ENCODE data around the gene SPO11. TPM values are rescaled to one million over a fixed set of nuclear protein-coding genes. Genes with fewer than 3 reads are reported as not detected.
A peak's percentile ranks its signal among the peaks of the same experiment; 100 is the strongest.

The SPO11 gene
- total and polyA plus RNA-seq, 2 of the 13 experiments (the other 11 are each of a cell fraction or from before 2014, with no cell fraction given): not detected

- TF ChIP-seq PAX8 (CRISPR knock-in tag; IDR thresholded peaks at IDR 0.05; ENCODE audit: borderline replicate concordance) (no peak), ZNF468 (CRISPR knock-in tag; IDR thresholded peaks at IDR 0.05) (no peak), ZNF558 (CRISPR knock-in tag; IDR thresholded peaks at IDR 0.05; ENCODE audit: borderline replicate concordance) (no peak), ZNF639 (CRISPR knock-in tag; conservative IDR thresholded peaks at IDR 0.05) (no peak), TIGD3 (CRISPR knock-in tag; IDR thresholded peaks at IDR 0.05; ENCODE audit: borderline replicate concordance) (no peak), ZNF609 (CRISPR knock-in tag; IDR thresholded peaks at IDR 0.05; ENCODE audit: borderline replicate concordance) (no peak), BCLAF1 (IDR thresholded peaks at IDR 0.05) (no peak), ARNTL (CRISPR knock-in tag; IDR thresholded peaks at IDR 0.05) (no peak), SOX6 (IDR thresholded peaks at IDR 0.05) (no peak), SOX6 (CRISPR knock-in tag; IDR thresholded peaks at IDR 0.05) (no peak)
- Histone ChIP-seq H3K27ac (ENCODE audit: extremely low read length, insufficient read depth, low read length) (no peak overlapping the region), H3K27me3 (ENCODE audit: control insufficient read depth in 1 of 2, insufficient read depth in 2 of 2, low read length in 2 of 2) (no peaks in the 10 kb centered on the region), H3K9me3 (ENCODE audit: low read length) (no peaks in the 10 kb centered on the region), H4K20me1 (ENCODE audit: insufficient read depth, low read length) (peaks cover 10% of the 10 kb centered on the region; the same call in 1 of the 2 replicates), H3K9ac (ENCODE audit: insufficient read depth, low read depth, low read length) (no peak overlapping the region), H3K4me3 (replicated peaks in 1 of 3; ENCODE audit: insufficient read depth in 1 of 3, low read depth in 2 of 3, low read length in 3 of 3) (no peak overlapping the region), H2AFZ (ENCODE audit: low read length) (no peak overlapping the region), H3K4me1 (ENCODE audit: insufficient read depth, low read length) (no peaks in the 10 kb centered on the region), H3K4me2 (ENCODE audit: low read depth, low read length) (no peak overlapping the region), H3K36me3 (replicated peaks in 1 of 2; ENCODE audit: control insufficient read depth in 1 of 2, insufficient read depth in 2 of 2, low read length in 2 of 2) (peaks cover 22 to 28% of the 10 kb centered on the region in 2 experiments), H3K79me2 (ENCODE audit: insufficient read depth, low read length) (peaks cover 4% of the 10 kb centered on the region)
- ATAC-seq: no peak
- CTCF ChIA-PET (ENCODE audit: low intra/inter-chr PET ratio, low total read pairs): no interaction called here
- no TSS peak for BruUV-seq (replicated peaks)
- in situ Hi-C loops (cut with HindIII; ENCODE audit: extremely low pct_ligation_motif_present, low pct_unique_long_range_greater_than_20kb): no loop called here
- intact Hi-C loops (cut with micrococcal nuclease; ENCODE audit: unreplicated experiment): no loop called here
- peak; percentile 8 for FAIRE-seq
- WGBS (ENCODE audit: low lambda C conversion rate): 94% methylated on average over 6 of the region's 6 CpGs
- no peak for DNase-seq (ENCODE audit: low spot score)
- POLR2A ChIA-PET: no interaction called here
These were observed 31.9 kb downstream of the SPO11 start for GRCh38 chr20:57361517-57361916.
